ENCODE data around the gene UBE2D2.

Gene UBE2D2

GRCh38 chr5:139648205-139649081 lies 87.3 kb downstream of the UBE2D2 start, which contains the start of gene CXXC5:
Gene CXXC5, plus strand, starts transcription at chr5:139648349. Its CDS starts 32,175 bp downstream, at chr5:139680524.
- peak; percentile 68 for DNase-seq (ENCODE audit: low spot score)

GRCh38 chr5:139649082-139649991 lies 88.2 kb downstream of the UBE2D2 start:
- peak; percentile 11 for DNase-seq (ENCODE audit: low spot score)

DNA sequence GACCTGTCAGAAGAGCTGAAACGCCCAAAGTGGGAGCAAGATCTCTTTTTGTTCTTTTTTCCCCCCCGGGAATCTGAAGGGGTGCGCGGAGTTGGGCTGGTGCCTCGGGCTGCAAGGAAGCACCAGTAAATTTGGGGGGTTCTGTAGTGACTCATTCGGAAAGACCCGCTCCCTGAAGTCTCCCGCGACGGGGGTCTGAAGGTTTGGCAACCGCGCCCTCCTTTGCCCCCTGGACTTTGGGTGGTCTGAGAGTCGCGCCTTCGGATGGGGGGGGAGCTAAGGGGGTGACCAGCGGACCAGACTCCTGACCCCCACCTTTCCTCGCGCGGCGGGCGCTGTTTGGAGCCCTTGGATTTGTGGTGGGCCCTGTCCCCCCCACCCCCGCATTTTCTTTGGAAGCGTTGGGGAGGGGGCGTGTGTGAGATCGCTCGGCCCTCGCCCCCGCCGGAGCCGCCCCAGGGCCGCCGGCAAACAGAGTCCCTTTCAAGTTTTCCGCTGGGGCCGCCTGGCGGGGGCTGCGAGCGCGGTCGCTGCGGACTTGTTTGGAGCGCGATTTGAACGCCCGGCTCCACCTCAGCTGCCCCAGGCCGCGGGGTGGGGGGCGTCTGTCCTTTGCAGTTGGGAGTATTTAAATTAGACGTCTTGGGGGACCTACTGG lies 89.0 kb downstream of the UBE2D2 start:
- no peak for DNase-seq (ENCODE audit: low spot score)

- DNase-seq (ENCODE audit: low spot score), result no peak
Observed at GRCh38 chr5:139650689-139651042, 89.5 kb downstream of the UBE2D2 start.

GRCh38 chr5:139651043-139651834 lies 90.1 kb downstream of the UBE2D2 start:
- no peak for DNase-seq (ENCODE audit: low spot score)

- peak; percentile 65 for DNase-seq (ENCODE audit: low spot score)
Observed at GRCh38 chr5:139651853-139652787, 91.0 kb downstream of the UBE2D2 start.

GRCh38 chr5:139652788-139653241 lies 91.7 kb downstream of the UBE2D2 start:
- no peak for DNase-seq (ENCODE audit: low spot score)

DNA sequence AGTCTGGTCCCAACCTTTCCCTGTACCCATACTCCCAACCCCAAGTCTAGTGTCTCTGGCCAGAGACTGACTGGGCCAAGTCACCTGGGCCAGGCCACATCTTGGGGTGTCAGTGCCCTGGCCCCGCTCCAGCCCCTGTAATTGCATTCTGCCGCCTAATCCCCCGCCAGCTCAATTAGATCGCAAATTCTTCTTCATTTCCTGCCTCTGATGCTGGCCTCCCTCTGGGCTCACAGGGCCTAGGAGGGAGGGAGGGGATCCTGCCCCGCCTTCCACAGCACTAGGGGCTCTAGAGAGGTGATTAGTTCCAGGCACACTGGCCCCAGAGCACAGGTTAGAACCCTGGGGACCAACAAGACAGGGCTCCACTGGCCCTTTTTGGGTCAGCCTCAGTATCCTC lies 92.5 kb downstream of the UBE2D2 start:
- no peak for DNase-seq (ENCODE audit: low spot score)

DNA sequence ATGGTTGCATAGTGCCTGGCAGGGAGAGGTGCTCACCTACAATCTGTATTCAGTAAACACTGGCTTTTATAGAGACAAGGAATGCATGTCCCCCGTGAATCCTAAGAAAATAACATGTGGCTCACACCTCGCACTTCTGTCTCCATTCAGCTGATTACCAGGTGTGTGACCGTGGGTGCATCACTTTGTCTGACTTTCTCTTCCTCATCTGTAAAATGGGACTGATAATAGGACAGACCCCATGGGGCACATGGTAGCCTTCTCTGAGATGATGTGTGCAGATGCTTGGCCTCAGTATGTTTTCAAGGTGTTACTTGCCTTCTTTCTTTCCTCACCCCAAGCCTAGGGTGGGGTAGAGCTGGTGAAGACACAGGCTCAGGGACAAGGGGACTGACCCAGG lies 93.3 kb downstream of the UBE2D2 start:
- no peak for DNase-seq (ENCODE audit: low spot score)

DNA sequence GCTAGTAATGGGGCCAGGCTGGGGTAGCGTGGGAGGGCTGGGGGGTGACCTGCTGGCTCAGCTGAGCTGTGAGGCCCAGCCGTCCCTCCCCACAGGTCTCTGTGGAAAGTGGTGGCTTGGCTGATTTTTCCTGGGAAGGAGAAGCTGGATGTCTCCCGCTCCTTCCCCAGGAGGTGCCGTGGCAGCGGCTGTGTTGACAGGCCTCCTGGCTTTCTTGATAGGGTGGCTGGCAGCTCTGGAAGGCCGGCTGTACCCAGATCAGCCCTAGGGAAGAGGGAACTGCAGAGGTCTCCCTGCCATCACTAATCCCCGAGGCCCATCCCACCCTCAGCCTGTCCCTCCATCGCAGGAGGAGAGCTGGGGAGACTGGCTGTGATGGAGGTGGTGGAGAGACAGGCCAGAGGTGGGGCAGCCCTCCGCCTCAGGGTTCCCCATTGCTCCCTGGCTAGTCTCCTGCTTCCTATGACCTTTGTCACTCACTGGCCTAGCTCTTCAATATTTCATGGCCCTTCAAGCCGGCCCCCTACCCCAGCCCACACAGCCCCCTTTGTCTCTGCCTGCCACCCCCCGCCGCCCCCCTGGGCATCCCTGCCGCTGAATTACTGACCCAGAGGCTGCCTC lies 93.8 kb downstream of the UBE2D2 start:
- no peak for DNase-seq (ENCODE audit: low spot score)

- no peak for DNase-seq (ENCODE audit: low spot score)
Observed at GRCh38 chr5:139655727-139656271, 94.7 kb downstream of the UBE2D2 start.

DNA sequence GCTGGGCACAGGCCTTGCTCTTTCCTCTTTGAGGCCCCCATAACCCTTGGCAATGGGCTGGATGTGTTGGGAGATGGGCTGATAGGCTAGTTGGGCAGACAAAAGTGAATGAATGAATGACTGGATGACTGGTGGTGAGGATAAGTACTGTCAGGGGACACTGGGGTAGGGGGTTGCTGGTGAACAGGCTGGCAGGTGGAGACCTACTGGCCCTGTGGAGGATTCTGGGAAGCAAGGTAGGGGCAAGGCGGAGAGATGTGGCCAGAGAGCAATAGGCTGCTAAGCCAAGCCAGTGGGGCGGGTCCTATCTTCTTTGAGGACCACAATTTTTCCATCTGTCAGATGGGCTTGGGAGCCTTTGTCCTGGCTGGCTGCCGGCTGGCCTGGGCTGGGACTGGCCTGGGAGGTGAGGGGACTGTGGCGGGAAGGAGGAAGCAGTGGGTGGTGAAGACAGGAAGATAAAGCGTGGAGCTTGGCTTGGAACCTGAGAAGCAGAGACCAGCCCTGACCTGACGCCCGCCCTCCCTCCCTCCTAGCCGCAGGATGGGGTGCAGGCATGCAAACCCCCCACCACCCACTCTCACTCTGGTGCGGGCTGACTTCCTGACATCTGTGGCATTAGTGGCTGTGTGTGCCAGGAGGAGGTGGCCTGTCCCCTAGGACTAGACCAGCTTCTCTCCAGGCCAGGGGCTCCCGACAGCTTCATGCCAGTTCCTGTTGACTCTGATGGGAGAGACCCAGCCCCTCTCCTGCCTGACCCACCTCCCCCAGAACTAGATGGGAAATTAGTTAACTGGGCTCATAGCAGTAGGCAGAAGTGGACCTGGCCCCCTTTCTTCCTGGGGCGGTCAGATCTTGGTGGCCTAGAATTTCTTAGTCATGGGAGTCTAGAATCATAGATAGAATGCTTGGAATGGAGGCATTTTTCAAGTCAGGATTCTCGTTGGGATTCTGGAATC lies 96.5 kb downstream of the UBE2D2 start:
- DNase-seq (ENCODE audit: low spot score), result no peak

GRCh38 chr5:139658501-139658927 lies 97.4 kb downstream of the UBE2D2 start:
- no peak for DNase-seq (ENCODE audit: low spot score)

DNA sequence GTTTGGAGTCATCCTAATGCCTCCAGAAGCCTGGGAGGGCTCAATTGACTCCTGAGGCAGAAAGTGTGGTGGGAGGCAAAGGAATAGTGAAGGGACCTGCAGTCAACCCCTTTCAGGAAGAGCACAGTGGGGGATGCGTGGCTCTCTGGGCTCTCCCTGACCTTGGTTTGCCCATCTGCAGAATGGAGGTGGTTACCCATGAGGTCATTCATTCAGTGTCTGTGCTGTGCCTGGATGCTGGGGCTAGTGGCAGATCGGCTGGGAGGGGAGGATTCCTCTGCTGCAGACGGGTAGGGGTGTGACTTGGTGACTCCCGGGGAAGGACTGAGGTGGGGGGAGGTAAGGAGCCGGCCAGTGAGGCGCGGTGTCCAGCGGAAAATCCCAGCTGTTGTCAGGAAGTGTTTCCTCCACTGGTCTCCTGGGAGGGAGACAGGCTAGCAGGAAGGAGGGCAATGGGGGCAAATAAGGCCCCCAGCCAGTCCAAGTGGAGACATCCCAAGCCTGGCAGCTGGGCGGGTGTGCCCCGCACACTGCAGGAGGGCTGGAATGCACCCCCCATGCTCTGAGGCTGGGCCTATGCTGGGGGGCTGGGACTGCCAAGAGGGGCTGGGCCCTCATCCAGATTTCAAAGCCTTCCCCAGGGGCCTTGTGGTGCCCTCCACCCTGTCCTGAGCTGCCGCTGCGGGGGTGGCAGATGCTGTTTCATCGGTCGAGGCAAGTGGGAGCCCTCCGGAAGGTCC lies 98.0 kb downstream of the UBE2D2 start:
- no peak for DNase-seq (ENCODE audit: low spot score)

DNA sequence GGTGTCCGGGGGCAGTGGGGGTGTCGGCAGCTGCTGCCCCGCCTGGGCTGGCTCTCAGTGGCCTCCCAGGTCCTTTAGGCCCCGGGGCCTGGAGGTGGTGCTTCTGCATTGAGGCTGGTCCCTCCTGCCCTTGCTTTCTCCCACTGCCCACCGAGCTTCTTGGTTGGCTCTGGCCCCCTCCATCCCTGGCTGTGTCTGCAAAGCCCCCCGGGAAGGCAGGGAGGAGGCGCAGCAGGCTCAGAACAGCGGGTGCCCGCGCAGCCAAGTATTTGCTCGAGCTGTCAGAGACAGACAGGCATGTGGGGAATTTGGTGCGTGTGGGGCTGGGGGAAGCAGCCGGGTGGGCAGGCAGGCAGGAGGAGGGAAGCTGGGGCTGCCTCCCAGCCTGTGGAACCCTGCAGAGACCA lies 98.6 kb downstream of the UBE2D2 start:
- no peak for DNase-seq (ENCODE audit: low spot score)

- DNase-seq (ENCODE audit: low spot score), result no peak
Observed at GRCh38 chr5:139660105-139660922, 99.2 kb downstream of the UBE2D2 start.

All from RKO (cell line).